ENCODE measurements around the gene MESP1.

GRCh38 chr15:89704411-89704810, 46.6 kb downstream of the MESP1 start:
- TF ChIP-seq POLR2AphosphoS5 (IDR thresholded peaks at IDR 0.05) = no peak
- TF ChIP-seq EP300 (IDR thresholded peaks at IDR 0.05) = no peak
- TF ChIP-seq CTCF (IDR thresholded peaks at IDR 0.05) = no peak
- no peak for TF ChIP-seq POLR2A (IDR thresholded peaks at IDR 0.05)
